GM21825 (cell line): ENCODE results near the gene MAGEH1.
"Not testable (repeated sequence)": the region's sequence is repeated elsewhere in the genome, so short reads cannot be mapped to it uniquely, and the experiment has no call there.

ENCODE experiments used
- ATAC-seq: cut with Tn5 transposase; IDR thresholded peaks from one replicate; pipeline ENCODE4 v1.9.1; 2021; ENCODE audit warnings: mild to moderate bottlenecking, moderate library complexity; ENCODE audit not compliant: unreplicated experiment

Gene MAGEH1, protein sequence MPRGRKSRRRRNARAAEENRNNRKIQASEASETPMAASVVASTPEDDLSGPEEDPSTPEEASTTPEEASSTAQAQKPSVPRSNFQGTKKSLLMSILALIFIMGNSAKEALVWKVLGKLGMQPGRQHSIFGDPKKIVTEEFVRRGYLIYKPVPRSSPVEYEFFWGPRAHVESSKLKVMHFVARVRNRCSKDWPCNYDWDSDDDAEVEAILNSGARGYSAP

DNA sequence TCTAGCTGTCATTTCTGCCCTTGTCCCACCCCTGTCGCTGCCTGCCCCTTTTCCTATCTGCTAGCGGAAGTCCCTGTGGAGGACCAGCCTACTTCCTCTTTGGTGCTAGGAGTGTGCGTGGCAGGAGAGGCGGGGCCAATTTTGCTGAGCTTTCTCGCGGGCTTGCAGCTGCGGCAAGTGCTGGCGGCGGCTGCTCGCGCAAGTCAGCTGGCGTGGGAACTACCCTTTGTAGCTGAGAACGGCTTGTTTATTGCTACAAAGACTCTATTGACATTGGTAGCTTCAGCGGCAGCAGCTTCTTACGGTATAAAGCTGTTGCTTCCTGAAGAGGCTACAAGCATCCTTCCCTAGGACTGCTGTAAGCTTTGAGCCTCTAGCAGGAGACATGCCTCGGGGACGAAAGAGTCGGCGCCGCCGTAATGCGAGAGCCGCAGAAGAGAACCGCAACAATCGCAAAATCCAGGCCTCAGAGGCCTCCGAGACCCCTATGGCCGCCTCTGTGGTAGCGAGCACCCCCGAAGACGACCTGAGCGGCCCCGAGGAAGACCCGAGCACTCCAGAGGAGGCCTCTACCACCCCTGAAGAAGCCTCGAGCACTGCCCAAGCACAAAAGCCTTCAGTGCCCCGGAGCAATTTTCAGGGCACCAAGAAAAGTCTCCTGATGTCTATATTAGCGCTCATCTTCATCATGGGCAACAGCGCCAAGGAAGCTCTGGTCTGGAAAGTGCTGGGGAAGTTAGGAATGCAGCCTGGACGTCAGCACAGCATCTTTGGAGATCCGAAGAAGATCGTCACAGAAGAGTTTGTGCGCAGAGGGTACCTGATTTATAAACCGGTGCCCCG lies at the start of gene MAGEH1:
MAGEH1 (plus strand) TSS at position 138 of the 843 bp plus-strand sequence; CDS start at position 386, 248 bp downstream.
- ATAC-seq = peak; percentile 97

DNA sequence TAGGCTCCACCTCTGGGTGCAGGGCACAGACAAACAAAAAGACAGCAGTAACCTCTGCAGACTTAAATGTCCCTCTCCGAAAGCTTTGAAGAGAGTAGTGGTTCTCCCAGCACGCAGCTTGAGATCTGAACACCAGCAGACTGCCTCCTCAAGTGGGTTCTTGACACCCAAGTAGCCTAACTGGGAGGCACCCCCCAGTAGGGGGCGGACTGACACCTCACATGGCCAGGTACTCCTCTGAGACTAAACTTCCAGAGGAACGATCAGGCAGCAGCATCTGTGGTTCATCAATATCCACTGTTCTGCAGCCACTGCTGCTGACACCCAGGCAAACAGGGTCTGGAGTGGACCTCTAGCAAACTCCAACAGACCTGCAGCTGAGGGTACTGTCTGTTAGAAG lies 24.8 kb upstream of the MAGEH1 start:
- not testable (repeated sequence) for ATAC-seq

DNA sequence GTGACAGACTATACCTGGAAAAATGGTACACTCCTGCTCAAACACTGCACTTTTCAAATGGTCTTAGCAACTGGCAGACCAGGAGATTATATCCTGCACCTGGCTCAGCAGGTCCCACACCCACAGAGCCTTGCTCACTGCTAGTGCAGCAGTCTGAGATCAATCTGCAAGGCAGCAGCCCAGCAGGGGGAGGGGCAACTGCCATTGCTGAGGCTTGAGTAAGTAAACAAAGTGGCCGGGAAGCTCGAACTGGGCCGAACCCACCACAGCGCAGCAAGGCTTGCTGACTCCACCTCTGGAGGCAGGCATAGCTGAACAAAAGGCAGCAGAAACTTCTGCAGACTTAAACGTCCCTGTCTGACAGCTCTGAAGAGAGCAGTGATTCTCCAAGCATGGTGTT lies 8.5 kb upstream of the MAGEH1 start:
- not testable (repeated sequence) for ATAC-seq

DNA sequence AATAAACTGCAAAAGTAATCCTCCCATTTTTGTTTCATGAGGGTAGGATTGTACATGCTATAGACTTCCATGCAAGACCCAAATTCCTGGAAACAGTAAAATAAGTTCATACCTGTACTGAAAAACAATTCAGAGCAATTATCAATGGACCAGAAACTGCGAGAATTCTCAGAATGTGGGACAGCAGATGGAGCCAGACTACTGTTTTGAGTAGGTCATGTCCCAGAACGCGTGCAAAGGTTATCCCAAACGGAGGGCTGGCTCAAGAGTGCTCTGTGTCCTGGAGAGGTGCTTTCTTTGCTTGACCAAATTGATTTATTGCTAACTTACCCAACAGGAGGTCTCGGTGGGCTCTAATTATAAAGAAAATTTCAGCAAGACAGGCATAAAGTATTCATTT lies 1.7 kb upstream of the MAGEH1 start:
- no peak for ATAC-seq

DNA sequence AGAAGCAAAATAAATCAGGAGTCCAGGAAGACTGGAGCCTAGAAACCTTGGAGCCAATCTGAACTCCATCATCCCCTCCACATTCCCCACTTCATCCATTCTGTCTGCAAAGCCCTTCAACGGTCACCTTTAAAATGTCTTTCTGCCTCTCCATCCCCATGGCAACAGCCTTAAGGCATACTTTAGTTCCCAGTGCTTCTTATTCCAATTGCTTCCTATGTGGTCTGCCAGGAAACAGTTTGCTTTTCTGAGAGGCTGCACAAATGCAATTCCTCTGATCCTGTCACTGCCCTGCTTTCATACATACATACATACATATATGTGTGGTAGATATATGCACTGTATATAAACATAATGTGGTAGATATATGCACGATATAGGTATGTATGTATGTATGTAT lies 786 bp upstream of the MAGEH1 start:
- ATAC-seq = no peak

DNA sequence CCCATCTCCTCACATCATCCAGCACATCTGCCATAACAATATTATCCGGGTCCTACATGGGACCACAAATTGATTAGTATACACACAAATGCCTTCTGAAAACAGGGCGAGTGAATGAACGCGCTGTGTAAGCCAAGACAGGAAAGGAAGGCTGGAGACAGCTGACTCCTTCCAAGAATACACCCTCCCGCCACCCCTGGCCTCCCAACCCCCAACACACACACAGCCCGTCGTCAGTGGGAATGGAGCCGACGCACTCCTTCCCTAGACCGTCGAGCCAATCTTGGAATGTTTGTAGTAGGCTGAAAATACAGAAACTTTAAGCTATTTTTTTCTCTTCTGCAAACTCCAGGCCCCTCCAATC lies 319 bp upstream of the MAGEH1 start:
- ATAC-seq = peak; percentile 27

DNA sequence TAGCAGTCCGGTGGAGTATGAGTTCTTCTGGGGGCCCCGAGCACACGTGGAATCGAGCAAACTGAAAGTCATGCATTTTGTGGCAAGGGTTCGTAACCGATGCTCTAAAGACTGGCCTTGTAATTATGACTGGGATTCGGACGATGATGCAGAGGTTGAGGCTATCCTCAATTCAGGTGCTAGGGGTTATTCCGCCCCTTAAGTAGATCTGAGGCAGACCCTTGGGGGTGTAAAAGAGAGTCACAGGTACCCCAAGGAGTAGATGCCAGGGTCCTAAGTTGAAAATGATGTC lies 852 bp downstream of the MAGEH1 start:
- ATAC-seq = no peak

DNA sequence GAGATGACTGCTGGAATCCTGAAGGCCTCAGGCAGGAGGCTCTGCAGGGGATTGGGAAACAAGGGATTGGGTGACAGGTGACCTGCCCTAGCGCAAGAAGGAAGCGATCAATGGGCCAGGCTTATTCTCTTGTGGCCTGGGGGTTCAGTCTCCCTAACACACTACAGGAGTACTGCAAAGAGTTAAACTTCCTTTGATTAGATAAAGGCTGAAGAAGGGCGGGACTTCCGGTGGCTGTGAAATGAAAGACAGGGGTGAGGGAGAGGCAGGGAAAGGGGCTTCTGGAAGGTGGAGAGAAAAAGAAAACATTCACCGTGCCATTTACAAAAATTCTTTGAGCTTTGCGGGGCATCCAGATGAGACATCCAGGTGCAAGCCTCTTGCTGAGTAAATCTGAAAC lies 3.8 kb downstream of the MAGEH1 start:
- not testable (repeated sequence) for ATAC-seq

DNA sequence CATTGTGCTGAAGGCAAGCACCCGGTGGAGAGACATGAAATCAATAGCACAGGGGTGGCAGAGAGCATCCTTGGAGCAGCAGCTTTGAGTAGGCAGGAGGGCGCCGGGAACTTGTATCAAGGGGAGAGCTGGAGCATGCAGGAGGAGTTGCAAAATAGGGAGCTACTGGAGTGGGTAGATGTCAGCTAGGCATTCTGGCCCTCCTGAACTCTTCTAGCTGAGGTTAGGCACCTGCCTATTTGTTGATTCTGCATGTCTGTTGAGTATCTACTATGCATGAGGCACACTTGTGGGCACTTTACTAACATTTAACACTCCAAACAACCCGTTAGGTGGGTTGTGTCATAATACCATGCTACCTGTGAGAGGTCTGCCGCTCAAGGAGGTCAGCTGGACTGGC lies 7.5 kb downstream of the MAGEH1 start:
- ATAC-seq = not testable (repeated sequence)

DNA sequence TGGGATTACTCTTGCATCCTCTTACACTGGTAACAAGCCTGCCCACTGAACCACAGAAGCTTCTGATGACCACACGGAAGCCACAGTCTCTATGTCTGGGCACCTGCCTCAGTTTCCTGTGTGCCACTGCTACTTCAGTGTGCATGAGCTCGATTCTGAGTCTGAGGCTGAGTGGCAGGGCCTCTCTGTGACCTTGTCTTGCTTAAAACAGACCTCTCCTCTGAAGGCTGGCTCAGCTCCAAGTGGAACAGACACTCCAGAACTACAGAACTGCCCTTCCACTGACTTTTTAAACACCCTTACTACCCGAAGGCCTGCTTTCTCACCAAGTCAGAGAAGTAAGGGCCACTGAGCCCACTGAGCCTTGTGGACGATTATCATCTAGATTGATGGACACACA lies 8.0 kb downstream of the MAGEH1 start:
- not testable (repeated sequence) for ATAC-seq

DNA sequence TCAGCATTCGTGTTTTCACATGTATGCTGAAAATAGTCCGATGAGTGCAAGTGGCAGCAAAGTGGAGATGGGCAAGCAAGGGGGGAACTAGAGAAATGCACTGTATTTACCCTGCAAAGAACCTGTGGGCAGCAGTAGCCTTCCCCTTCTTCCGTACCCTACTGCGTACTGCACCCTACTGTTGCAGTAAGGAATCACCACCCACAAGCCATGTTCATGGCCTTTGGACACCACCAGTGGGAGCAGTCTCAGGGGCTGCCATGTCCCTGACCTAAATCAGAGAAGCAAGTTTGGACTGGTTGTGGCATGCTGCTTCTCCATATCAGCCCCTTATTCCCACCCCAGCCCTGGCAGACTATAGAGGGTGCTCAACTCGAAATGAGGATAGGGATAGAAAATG lies 12.1 kb downstream of the MAGEH1 start:
- peak; percentile 60 for ATAC-seq

DNA sequence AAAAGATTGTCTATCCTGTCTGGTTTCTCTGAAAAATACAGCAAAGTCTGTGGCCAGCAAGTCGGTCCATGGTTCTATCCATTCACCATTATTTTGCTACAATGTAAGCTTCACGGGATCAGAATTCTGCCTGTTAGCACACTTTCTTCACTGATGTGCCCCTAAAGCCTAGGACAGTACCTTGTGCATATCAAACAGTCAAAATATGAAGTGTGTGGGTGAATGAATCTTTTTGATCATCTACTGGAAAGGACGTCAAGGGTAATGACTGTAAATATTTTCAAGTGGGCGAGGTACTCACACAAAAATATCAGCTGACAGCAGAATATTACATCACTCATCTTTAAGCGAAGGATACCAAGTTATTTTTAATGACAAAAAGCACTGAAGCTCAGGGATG lies 13.2 kb downstream of the MAGEH1 start:
- not testable (repeated sequence) for ATAC-seq

DNA sequence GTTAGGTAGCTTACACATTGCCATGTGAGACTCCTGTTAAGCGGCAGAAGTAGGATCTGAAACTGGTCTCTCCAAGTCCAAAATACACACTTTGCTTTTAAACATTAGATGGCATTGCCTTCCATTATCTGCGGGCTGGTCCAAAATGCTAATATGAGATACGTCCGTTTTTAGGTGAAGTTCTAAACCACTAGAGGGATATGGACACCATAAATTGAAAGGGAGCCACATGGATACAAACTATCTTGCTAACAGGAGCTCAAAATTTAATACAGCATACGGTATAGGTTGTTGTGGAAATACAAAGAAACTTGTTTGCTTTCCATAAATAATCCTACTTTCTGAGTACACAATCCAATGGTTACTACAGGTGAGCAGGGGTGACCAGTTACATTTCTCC lies 13.9 kb downstream of the MAGEH1 start:
- not testable (repeated sequence) for ATAC-seq

DNA sequence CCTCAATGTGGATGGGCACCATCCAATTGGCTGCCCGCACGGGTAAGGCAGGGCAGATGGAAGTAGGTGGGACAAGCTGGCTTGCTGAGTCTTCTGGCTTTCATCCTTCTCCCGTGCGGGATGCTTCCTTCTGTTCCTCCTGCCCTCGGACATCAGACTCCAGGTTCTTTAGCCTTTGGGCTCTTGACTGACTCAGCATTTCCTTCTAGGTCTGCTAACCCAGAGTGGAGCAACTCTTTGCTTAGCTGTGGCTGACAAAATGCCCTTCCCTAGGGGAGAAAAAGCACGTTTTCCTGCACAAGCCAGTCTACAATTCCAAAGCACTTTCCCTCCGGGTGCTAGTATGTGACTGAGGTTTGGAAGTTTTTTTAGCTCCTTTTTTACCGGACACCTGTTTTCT lies 28.0 kb downstream of the MAGEH1 start:
- not testable (repeated sequence) for ATAC-seq

DNA sequence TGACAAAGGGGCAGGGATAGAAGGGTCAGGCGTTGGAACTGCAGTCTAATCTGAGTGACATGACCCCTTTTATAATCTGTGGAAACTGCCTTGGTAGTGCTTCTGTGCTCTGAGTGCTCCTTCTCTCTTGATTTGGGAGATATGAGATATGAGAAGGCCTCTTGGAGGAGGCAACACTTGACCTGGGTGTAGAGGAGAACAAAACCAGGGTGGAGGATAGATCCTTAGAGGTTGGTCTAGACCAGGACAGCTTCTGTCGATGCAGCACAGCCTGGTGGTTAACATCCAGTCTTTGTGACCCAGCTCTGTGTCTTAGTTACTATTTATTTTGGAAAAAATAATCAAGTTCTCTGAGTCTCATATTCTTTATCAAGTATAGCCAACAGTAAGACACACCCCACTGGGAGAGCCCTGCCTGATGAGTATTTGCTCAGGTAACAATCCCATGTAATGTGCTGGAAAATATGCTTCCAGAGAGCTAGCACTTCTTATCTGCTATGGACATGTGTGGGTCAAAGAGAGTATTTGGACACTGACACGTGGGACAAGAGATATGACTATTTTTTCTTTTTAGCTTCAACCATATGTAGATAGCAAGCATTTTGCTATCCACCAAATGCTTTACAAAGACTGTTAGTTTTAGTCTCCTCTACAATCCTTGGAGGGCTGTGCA lies 28.6 kb downstream of the MAGEH1 start:
- ATAC-seq = no peak

DNA sequence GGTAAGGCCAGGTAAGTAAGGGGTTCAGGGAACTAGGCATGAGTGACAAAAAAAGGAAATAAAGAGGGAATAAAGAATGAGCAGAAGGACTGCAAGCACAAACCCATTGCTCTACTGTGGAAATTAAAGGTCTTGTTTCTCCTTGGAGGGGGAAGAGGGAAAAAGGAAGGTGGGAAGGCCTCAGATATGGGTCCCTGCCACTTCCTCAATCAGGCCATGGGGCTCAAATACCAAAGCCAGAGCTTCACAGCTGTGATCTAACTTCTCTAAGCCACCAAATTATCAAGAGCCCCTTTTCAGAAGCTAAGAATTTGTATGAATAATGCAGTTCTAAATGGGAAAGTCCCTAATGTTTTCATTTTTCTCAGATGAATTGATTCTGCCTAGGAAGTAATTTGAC lies 33.0 kb downstream of the MAGEH1 start:
- ATAC-seq = no peak

DNA sequence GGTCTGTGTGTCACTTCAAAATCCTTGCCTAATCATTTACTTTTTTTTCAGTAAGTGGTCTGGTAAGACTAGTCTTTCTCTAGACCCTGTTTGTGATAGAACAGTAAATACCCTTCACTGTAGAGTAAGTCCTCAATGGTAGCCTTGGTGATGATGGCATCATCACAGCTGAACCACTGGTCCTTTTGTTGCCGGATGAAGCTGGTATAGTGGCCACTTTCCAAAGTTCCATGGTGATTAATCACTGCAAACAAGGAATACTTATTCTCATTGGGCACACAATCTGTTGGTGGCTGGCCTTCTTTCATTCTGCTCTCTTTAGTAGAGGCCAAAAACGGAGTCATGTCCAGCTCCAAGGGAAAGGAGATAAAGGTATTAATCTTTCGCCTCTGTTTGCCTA lies 34.8 kb downstream of the MAGEH1 start:
- no peak for ATAC-seq

DNA sequence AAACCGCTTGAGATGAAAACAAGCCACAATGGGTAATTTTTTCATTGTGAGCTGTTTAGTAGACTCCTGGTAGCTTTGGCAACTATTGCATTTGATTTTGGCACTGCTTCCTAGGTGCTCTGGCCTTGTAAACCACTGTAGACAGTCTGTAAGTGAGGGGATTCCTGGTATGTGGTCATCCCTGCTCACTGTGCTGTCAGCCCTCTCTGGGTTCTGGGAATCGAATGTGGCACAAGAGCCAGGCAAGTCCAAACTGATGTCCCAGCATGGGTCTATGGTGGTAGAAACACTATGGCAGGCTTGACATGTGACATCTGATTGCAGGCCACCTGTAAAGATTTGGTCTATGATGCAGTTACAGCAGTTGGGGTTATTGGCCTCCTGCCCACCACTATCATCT lies 35.2 kb downstream of the MAGEH1 start:
- no peak for ATAC-seq

DNA sequence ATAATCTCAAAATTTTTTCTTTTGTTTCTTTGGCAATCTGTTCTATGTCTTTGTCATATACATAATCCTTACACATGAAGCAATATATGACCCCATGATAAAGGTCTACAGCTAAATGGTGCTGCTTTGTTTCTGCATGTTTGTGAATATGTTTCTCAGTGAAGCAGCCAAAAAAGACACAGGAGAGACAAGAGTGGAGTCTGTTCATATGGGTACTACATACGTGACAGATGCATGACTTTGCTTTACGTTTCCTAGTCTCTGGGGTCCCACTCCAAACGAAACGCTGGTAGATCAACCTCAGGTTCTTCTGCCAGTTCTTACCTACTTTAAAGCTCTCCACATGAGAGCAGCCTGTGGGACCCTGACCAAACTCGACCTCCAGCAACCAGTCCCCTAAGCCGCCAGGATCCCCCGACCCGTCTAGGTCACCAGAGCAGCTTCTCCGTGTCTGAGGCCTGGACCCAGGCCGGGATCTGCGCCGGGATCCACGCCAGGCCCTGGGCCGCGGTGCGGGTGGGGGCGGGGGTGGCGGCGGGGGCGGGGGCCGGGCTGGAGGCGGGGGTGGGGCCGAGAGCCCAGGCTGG lies 36.2 kb downstream of the MAGEH1 start:
- ATAC-seq = peak; percentile 20

DNA sequence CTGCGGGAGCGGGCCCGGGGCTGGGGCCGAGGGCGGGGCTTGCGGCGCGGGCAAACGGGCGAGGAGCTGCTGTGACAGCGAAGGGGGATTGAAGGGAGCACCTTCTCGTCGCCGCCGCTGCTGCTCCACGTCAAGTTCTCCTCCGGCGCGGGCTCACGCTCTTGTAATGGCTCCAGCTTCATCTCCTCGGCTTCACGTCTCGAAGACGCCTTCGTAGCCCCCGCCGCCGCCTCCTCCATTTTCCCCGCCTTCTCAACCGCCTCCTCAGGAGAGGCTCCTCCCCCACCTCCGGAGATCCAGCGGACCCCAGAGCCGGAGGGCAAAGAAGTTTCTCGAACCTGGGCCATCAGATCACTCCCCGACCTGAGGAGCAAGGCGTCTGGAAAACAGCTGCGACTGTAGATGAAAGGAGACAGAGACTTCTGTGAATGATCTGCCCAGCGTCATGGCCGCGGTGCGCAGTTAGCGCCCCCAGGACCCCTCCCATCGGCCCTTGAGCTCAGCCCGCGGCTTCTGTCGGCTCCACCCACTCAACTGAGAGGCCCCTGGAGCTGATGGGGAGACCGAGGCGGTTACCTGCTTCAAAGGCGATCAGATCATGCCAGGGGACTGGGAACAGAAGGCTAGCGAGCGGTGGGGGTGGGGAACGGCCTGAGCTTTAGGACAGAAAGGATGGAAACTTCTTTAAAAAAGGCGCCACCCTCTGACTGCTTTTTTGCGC lies 36.8 kb downstream of the MAGEH1 start:
- ATAC-seq = peak; percentile 62
